IMR-90 (cell line): Measurements from ENCODE around the gene ABCA2. TPM values are rescaled to one million over a fixed set of nuclear protein-coding genes. Genes with fewer than 3 reads are reported as not detected.
A peak's percentile ranks its signal among the peaks of the same experiment; 100 is the strongest.

ENCODE experiments used
- ATAC-seq: fragments of 200-7000 bp; cut with Tn5 transposase; 2 replicates; pipeline ENCODE4 v1.9.1; 2020; ENCODE audit warnings: low read depth, mild to moderate bottlenecking, moderate library complexity
- BruUV-seq: library from RNA; stranded (reverse); fragments of 400-500 nt; replicated peaks from 2 replicates; lab custom pipeline; 2021; lab: Mats Ljungman, UMichigan
- CTCF ChIA-PET: fragments of 300-600 bp; formaldehyde crosslinking; extraction: SDS; loops from one replicate; lab custom pipeline; 2021; ENCODE audit warnings: antibody characterized with exemption; lab: Yijun Ruan, JAX
- POLR2A ChIA-PET: fragments of 300-600 bp; sonication (Branson Sonifier 250); formaldehyde crosslinking; loops from one replicate; lab custom pipeline; 2022; ENCODE audit warnings: antibody characterized with exemption; ENCODE audit not compliant: unreplicated experiment; lab: Charles Lee
- DNase-seq: peaks from one replicate; pipeline ENCODE4 v3.0.0; 2013
- H2AFZ ChIP-seq: replicated peaks from 2 replicates; pipeline ENCODE3; 2013; ENCODE audit warnings: low read length, mild to moderate bottlenecking; ENCODE audit not compliant: poor library complexity
- H2AK5ac ChIP-seq: 2 replicates; pipeline ENCODE4 v1.6.1; 2013; ENCODE audit warnings: low read depth, low read length, inconsistent platforms
- H2AK9ac ChIP-seq: replicated peaks from 2 replicates; pipeline ENCODE3; 2013; ENCODE audit warnings: mild to moderate bottlenecking, low read depth, low read length, moderate library complexity; ENCODE audit not compliant: poor library complexity
- H2BK120ac ChIP-seq: 2 replicates; pipeline ENCODE4 v1.6.1; 2013; ENCODE audit warnings: low read depth, low read length, inconsistent platforms
- H2BK15ac ChIP-seq: 3 replicates; pipeline ENCODE4 v1.6.1; 2013; ENCODE audit warnings: low read depth, low read length, inconsistent platforms
- H2BK20ac ChIP-seq: 2 replicates; pipeline ENCODE4 v1.6.1; 2013; ENCODE audit warnings: low read depth, mild to moderate bottlenecking, inconsistent platforms, low read length, moderate library complexity
- H2BK5ac ChIP-seq: 2 replicates; pipeline ENCODE4 v1.6.1; 2013; ENCODE audit warnings: mild to moderate bottlenecking, low read depth, low read length, inconsistent platforms; ENCODE audit not compliant: poor library complexity, severe bottlenecking
- H3K14ac ChIP-seq: replicated peaks from 2 replicates; pipeline ENCODE4 v1.6.1; 2013; ENCODE audit warnings: low read depth, low read length, inconsistent platforms
- H3K18ac ChIP-seq: 2 replicates; pipeline ENCODE4 v1.6.1; 2013; ENCODE audit warnings: low read depth, low read length, control low read depth
- H3K23ac ChIP-seq: 2 replicates; pipeline ENCODE4 v1.6.1; 2013; ENCODE audit warnings: low read depth, low read length, inconsistent platforms
- H3K27ac ChIP-seq: 2 replicates; pipeline ENCODE4 v1.5.1; 2013; ENCODE audit warnings: mild to moderate bottlenecking, control low read depth, low read length; ENCODE audit not compliant: insufficient read depth
- H3K27me3 ChIP-seq: 2 replicates; pipeline ENCODE4 v1.6.1; 2013; ENCODE audit warnings: low read length; ENCODE audit not compliant: control insufficient read depth, insufficient read depth
- H3K36me3 ChIP-seq: 2 replicates; pipeline ENCODE4 v1.6.1; 2013; ENCODE audit warnings: low read length, mixed read lengths; ENCODE audit not compliant: control insufficient read depth, insufficient read depth
- H3K4ac ChIP-seq: 2 replicates; pipeline ENCODE4 v1.6.1; 2013; ENCODE audit warnings: low read depth, low read length, inconsistent platforms
- H3K4me1 ChIP-seq: 2 replicates; pipeline ENCODE4 v1.6.1; 2013; ENCODE audit warnings: low read length, mixed read lengths; ENCODE audit not compliant: control insufficient read depth, insufficient read depth
- H3K4me2 ChIP-seq: 2 replicates; pipeline ENCODE4 v1.6.1; 2013; ENCODE audit warnings: low read depth, mild to moderate bottlenecking, control low read depth, low read length, moderate library complexity
- H3K4me3 ChIP-seq: 2 replicates; pipeline ENCODE4 v1.5.1; 2013; ENCODE audit warnings: low read depth, mild to moderate bottlenecking, control low read depth, low read length, moderate library complexity; ENCODE audit not compliant: insufficient read depth
- H3K56ac ChIP-seq: 2 replicates; pipeline ENCODE4 v1.6.1; 2013; ENCODE audit warnings: low read length, inconsistent platforms; ENCODE audit not compliant: insufficient read depth; ENCODE audit errors: extremely low read depth
- H3K79me1 ChIP-seq, 2 experiments: 2 replicates each; pipeline ENCODE4 v1.6.1; 2013; ENCODE audit warnings: low read length in 2 of 2, inconsistent platforms in 1 of 2, low read depth in 1 of 2
- H3K9ac ChIP-seq: 2 replicates; pipeline ENCODE4 v1.6.1; 2013; ENCODE audit warnings: low read depth, low read length, control low read depth
- H3K9me1 ChIP-seq: 2 replicates; pipeline ENCODE4 v1.6.1; 2013; ENCODE audit warnings: low read length, inconsistent platforms; ENCODE audit not compliant: insufficient read depth
- H3K9me3 ChIP-seq: 2 replicates; pipeline ENCODE4 v1.6.1; 2013; ENCODE audit warnings: low read length; ENCODE audit not compliant: control insufficient read depth, insufficient read depth
- H4K20me1 ChIP-seq: 2 replicates; pipeline ENCODE4 v1.6.1; 2013; ENCODE audit warnings: low read length, inconsistent platforms; ENCODE audit not compliant: insufficient read depth
- H4K5ac ChIP-seq: 2 replicates; pipeline ENCODE4 v1.6.1; 2013; ENCODE audit warnings: mild to moderate bottlenecking, low read depth, low read length, control low read depth
- H4K8ac ChIP-seq, 2 experiments: 2 replicates each; pipeline ENCODE4 v1.6.1; 2013; ENCODE audit warnings: low read depth in 2 of 2, low read length in 2 of 2, control low read depth in 1 of 2, inconsistent platforms in 1 of 2
- H4K91ac ChIP-seq: 2 replicates; pipeline ENCODE4 v1.6.1; 2013; ENCODE audit warnings: low read depth, low read length, inconsistent platforms; ENCODE audit not compliant: insufficient read depth
- CEBPB ChIP-seq: IDR thresholded peaks from 2 replicates; pipeline ENCODE4 v1.6.1; 2012; ENCODE audit warnings: low read depth, low read length, improper control_type of control experiment
- WGBS, 2 experiments: methylation state at CpG; one replicate each; pipeline versions ENCODE4 v1.1.5 to v1.1.7; 2013; ENCODE audit warnings: missing lambda C conversion rate in 2 of 2; ENCODE audit not compliant: insufficient read length in 1 of 2; ENCODE audit errors: extremely low coverage in 2 of 2; 5-methylcytosine and 5-hydroxymethylcytosine counted together
- dilution Hi-C: fragments of 300-500 bp; cut with HindIII; formaldehyde crosslinking; loops from one replicate; pipeline ENCODE4 v1.14.3; 2018; ENCODE audit warnings: low sequenced_read_pairs; ENCODE audit not compliant: unreplicated experiment
- in situ Hi-C: fragments of 300-500 bp; cut with MboI; formaldehyde crosslinking; loops from 3 replicates; pipeline ENCODE4 v1.14.3; 2019; ENCODE audit warnings: low sequenced_read_pairs, inconsistent platforms, mixed read lengths
- intact Hi-C: fragments of 100-400 bp; cut with micrococcal nuclease; formaldehyde crosslinking; loops from 2 replicates; pipeline ENCODE4 v1.10.0; 2022
- polyA plus RNA-seq, 3 experiments: library from polyadenylated mRNA; depleted of rRNA; stranded (reverse); fragments of >200 nt; gene quantifications; 2 replicates each; pipeline ENCODE4 v1.2.3, GENCODE V29; 2012; ENCODE audit warnings: low replicate concordance in 1 of 3
- total RNA-seq: library from RNA; depleted of rRNA; stranded (reverse); fragments of >200 nt; gene quantifications from 2 replicates; pipeline ENCODE4 v1.2.3, GENCODE V29; 2012
- TF ChIP-seq, protein P1 (sequence below): conservative IDR thresholded peaks from 2 replicates; pipeline ENCODE4 v1.5.1; 2012; ENCODE audit warnings: mild to moderate bottlenecking, low read depth, low read length, improper control_type of control experiment

ABCA2 gene
- total and polyA plus RNA-seq, 2 of the 4 experiments (the other 2 are of a cell fraction): 3.8 to 46.0 TPM

DNA sequence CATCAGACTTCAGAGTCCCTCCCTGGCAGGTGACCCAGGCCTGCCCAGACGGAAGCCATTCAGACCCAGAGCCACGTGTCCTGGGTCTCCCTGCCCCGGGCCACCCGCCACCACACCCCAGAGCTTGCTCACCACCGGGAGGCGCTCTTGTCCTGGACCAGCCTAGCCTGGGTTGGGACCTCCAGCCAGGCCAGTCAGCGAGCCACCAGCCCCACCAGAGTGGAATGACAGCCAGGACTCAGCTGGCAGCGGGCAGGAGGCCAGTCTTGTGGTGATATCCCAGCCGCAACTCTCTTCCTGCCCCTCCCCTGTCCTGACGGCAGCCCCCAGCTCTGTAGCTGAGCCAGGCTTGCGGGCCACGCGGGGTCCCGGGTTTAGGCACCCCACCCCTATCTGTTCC, 52.4 kb downstream of the ABCA2 start:
- no peaks in the 10 kb centered on the region for H3K9me1 ChIP-seq
- DNase-seq (no peak), ATAC-seq (no peak)
- no peak overlapping the region for H3K18ac ChIP-seq
- no peak overlapping the region for H3K4me2 ChIP-seq
- no peak overlapping the region for H4K91ac ChIP-seq
- peaks cover 7% of the 10 kb centered on the region; the same call in 1 of the 2 replicates for H3K4me1 ChIP-seq
- TF ChIP-seq CEBPB: no peak
- TF ChIP-seq, protein P1, sequence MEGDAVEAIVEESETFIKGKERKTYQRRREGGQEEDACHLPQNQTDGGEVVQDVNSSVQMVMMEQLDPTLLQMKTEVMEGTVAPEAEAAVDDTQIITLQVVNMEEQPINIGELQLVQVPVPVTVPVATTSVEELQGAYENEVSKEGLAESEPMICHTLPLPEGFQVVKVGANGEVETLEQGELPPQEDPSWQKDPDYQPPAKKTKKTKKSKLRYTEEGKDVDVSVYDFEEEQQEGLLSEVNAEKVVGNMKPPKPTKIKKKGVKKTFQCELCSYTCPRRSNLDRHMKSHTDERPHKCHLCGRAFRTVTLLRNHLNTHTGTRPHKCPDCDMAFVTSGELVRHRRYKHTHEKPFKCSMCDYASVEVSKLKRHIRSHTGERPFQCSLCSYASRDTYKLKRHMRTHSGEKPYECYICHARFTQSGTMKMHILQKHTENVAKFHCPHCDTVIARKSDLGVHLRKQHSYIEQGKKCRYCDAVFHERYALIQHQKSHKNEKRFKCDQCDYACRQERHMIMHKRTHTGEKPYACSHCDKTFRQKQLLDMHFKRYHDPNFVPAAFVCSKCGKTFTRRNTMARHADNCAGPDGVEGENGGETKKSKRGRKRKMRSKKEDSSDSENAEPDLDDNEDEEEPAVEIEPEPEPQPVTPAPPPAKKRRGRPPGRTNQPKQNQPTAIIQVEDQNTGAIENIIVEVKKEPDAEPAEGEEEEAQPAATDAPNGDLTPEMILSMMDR: peak; percentile 16; the same call in 1 of the 2 replicates
- no peaks in the 10 kb centered on the region for H4K20me1 ChIP-seq
- H3K4me3 ChIP-seq: no peak overlapping the region
- BruUV-seq: no TSS peak
- CTCF ChIA-PET: interaction anchor here (1.1 kb wide), 1 partner anchor 11 kb away, joined by 3 read pairs; no protein-coding TSS in a partner anchor
- H3K14ac ChIP-seq: no peak overlapping the region
- H3K23ac ChIP-seq: no peak overlapping the region
- peak overlapping the region; percentile 23 for H2AFZ ChIP-seq
- in situ Hi-C loops: no loop called here
- no peak overlapping the region for H2BK15ac ChIP-seq
- no peak overlapping the region for H4K8ac ChIP-seq
- dilution Hi-C loops: no loop called here
- no peaks in the 10 kb centered on the region for H3K79me1 ChIP-seq
- intact Hi-C loops: no loop called here
- no peak overlapping the region for H2AK9ac ChIP-seq
- H2BK20ac ChIP-seq: no peak overlapping the region
- no peaks in the 10 kb centered on the region for H3K9me3 ChIP-seq
- no peak overlapping the region; the same call in 1 of the 2 replicates for H2AK5ac ChIP-seq
- H3K27me3 ChIP-seq: peaks cover 15% of the 10 kb centered on the region; the same call in 1 of the 2 replicates
- no peak overlapping the region for H3K4ac ChIP-seq
- no peak overlapping the region for H2BK5ac ChIP-seq
- no peak overlapping the region for H4K5ac ChIP-seq
- no peak overlapping the region for H3K27ac ChIP-seq
- no peak overlapping the region for H2BK120ac ChIP-seq
- POLR2A ChIA-PET: no interaction called here
- H3K36me3 ChIP-seq: no peaks in the 10 kb centered on the region
- 75% methylated on average over 4 of the region's 14 CpGs; no CpG with 5 or more reads in 1 of the 2 experiments for WGBS, 2 experiments
- no peak overlapping the region for H3K56ac ChIP-seq
- no peak overlapping the region for H3K9ac ChIP-seq
